Smooth muscle cell of the brain vasculature (primary cell): ENCODE measurements around the gene GABBR2.

ENCODE experiments used
- DNase-seq: peaks from one replicate; pipeline ENCODE4 v3.0.0-alpha.2; 2012; ENCODE audit warnings: low read depth, low spot score

Gene GABBR2

GRCh38 chr9:98442114-98442513 is 266.6 kb downstream of the GABBR2 start:
- DNase-seq: no peak

- DNase-seq: no peak
These were observed 270.1 kb downstream of the GABBR2 start for GRCh38 chr9:98438666-98439065.

- DNase-seq: no peak
These were observed 271.2 kb downstream of the GABBR2 start for GRCh38 chr9:98437458-98438034.

- no peak for DNase-seq
These were observed 275.8 kb downstream of the GABBR2 start for GRCh38 chr9:98432960-98433359.

- DNase-seq: no peak
These were observed 276.6 kb downstream of the GABBR2 start for GRCh38 chr9:98432134-98432533.

GRCh38 chr9:98430535-98431292 is 278.0 kb downstream of the GABBR2 start:
- DNase-seq: no peak

- no peak for DNase-seq
These were observed 279.1 kb downstream of the GABBR2 start for GRCh38 chr9:98429613-98430012.

- no peak for DNase-seq
These were observed 280.3 kb downstream of the GABBR2 start for GRCh38 chr9:98428454-98428853.

GRCh38 chr9:98427491-98427890 is 281.2 kb downstream of the GABBR2 start:
- DNase-seq: no peak

- DNase-seq: no peak
These were observed 283.7 kb downstream of the GABBR2 start for GRCh38 chr9:98425079-98425478.

- DNase-seq: no peak
These were observed 289.5 kb downstream of the GABBR2 start for GRCh38 chr9:98419260-98419603.

- DNase-seq: no peak
These were observed 290.0 kb downstream of the GABBR2 start for GRCh38 chr9:98418578-98419259.

GRCh38 chr9:98416294-98417248 is 292.2 kb downstream of the GABBR2 start:
- no peak for DNase-seq

GRCh38 chr9:98415782-98416181 is 293.0 kb downstream of the GABBR2 start:
- DNase-seq: no peak

GRCh38 chr9:98413084-98413483 is 295.7 kb downstream of the GABBR2 start:
- no peak for DNase-seq

- no peak for DNase-seq
These were observed 296.5 kb downstream of the GABBR2 start for GRCh38 chr9:98412101-98412842.

GRCh38 chr9:98410185-98410697 is 298.5 kb downstream of the GABBR2 start:
- no peak for DNase-seq

- DNase-seq: no peak
These were observed 299.0 kb downstream of the GABBR2 start for GRCh38 chr9:98409719-98410118.

GRCh38 chr9:98406469-98406868 is 302.3 kb downstream of the GABBR2 start:
- no peak for DNase-seq

GRCh38 chr9:98404237-98404636 is 304.5 kb downstream of the GABBR2 start:
- DNase-seq: no peak

- no peak for DNase-seq
These were observed 305.0 kb downstream of the GABBR2 start for GRCh38 chr9:98403715-98404114.
